Sigmoid colon (tissue), 7 donors: ENCODE measurements around the gene ATP10B. TPM values are rescaled to one million over a fixed set of nuclear protein-coding genes. Genes with fewer than 3 reads are reported as not detected.

Experiments
- DNase-seq: peaks from one replicate; pipeline ENCODE4 v3.0.0-alpha.2; 2019
- H3K27ac ChIP-seq, 4 donors: fragments of 200-600 bp; sonication (generic); one replicate each; pipeline ENCODE4 v1.5.1; 2016 to 2019; ENCODE audit warnings: mild to moderate bottlenecking in 1 of 4
- H3K27me3 ChIP-seq, 3 donors: fragments of 200-600 bp; sonication (generic); one replicate each; pipeline ENCODE4 v1.5.1; 2019; ENCODE audit warnings: mild to moderate bottlenecking in 1 of 3
- H3K36me3 ChIP-seq, 4 donors: fragments of 200-600 bp; sonication (generic); one replicate each; pipeline ENCODE4 v1.5.1; 2016 to 2019
- H3K4me1 ChIP-seq, 4 donors: fragments of 200-600 bp; sonication (generic); one replicate each; pipeline ENCODE4 v1.5.1; 2017 to 2019
- H3K4me3 ChIP-seq, 4 donors: fragments of 200-600 bp; sonication (generic); one replicate each; pipeline ENCODE4 v1.5.1; 2017 to 2019; ENCODE audit warnings: mild to moderate bottlenecking in 2 of 4, moderate library complexity in 1 of 4
- H3K9me3 ChIP-seq, 4 donors: fragments of 200-600 bp in 3 of 4; sonication (generic) in 3 of 4; one replicate each; pipeline versions ENCODE4 v1.5.1 to v1.6.1; 2013 to 2019
- CTCF ChIP-seq, 4 experiments: fragments of 450-650 bp in 3 of 4; fragments of 200-600 bp in 1 of 4; IDR thresholded peaks; one replicate each; pipeline ENCODE4 v1.5.1; 2016 to 2019; ENCODE audit warnings: antibody characterized with exemption in 4 of 4, mild to moderate bottlenecking in 3 of 4, moderate library complexity in 2 of 4
- EP300 ChIP-seq, 4 donors: sonication (generic); formaldehyde crosslinking; IDR thresholded peaks; one replicate each; pipeline ENCODE4 v1.6.1; 2017; ENCODE audit warnings: antibody characterized with exemption in 4 of 4
- POLR2A ChIP-seq, 2 donors: fragments of 450-650 bp; IDR thresholded peaks; one replicate each; pipeline ENCODE4 v1.6.1; 2016; ENCODE audit warnings: antibody characterized with exemption in 2 of 2, mild to moderate bottlenecking in 2 of 2, moderate library complexity in 2 of 2
- POLR2AphosphoS5 ChIP-seq, 4 donors: sonication (generic); formaldehyde crosslinking; IDR thresholded peaks; one replicate each; pipeline ENCODE4 v1.6.1; 2017; ENCODE audit warnings: antibody characterized with exemption in 4 of 4
- WGBS, 2 donors: extraction: QIAGEN DNeasy Blood & Tissue Kit; methylation state at CpG; one replicate each; pipeline ENCODE4 v1.1.7; 2013; 5-methylcytosine and 5-hydroxymethylcytosine counted together
- intact Hi-C: fragments of 100-400 bp; cut with DNase I; formaldehyde crosslinking; loops from one replicate; pipeline ENCODE4 v1.15.1; 2023
- polyA plus RNA-seq, 3 donors: library from polyadenylated mRNA; stranded (reverse); fragments of 200-250 nt; gene quantifications; one replicate each; pipeline ENCODE4 v1.2.3, GENCODE V29; 2013
- total RNA-seq, 4 donors: library from RNA; depleted of rRNA; stranded (reverse); fragments of >200 nt; gene quantifications; one replicate each; pipeline ENCODE4 v1.1.0, GENCODE V29; 2016
- donor health status: healthy with polysubstance abuse.
- donor health status: Bipolar disorder and iron deficiency.
- donor health status: healthy.

The ATP10B gene
- total and polyA plus RNA-seq, 7 donors, result 0.16 to 57.7 (median 1.4) TPM

- no peaks in the 10 kb centered on the region for H3K36me3 ChIP-seq
- peaks cover 0 to 2% (median 0%) of the 10 kb centered on the region in 4 donors for H3K9me3 ChIP-seq
- no peak for DNase-seq
- H3K4me1 ChIP-seq, result no peaks in the 10 kb centered on the region
- no peaks in the 10 kb centered on the region for H3K27me3 ChIP-seq
- no peak overlapping the region for H3K27ac ChIP-seq
- H3K4me3 ChIP-seq, result no peak overlapping the region
- TF ChIP-seq POLR2A (IDR thresholded peaks at IDR 0.05) (no peak), EP300 (IDR thresholded peaks at IDR 0.05) (no peak), POLR2AphosphoS5 (IDR thresholded peaks at IDR 0.05) (no peak), CTCF (IDR thresholded peaks at IDR 0.05) (no peak)
- intact Hi-C loops, result no loop called here
- WGBS, 2 donors, result 13 to 57% methylated on average over 6 of the region's 6 CpGs
These were observed 172.3 kb downstream of the ATP10B start for GRCh38 chr5:160679567-160680309.

- intact Hi-C loops, result no loop called here
- H3K9me3 ChIP-seq, result peaks cover 0 to 2% (median 0%) of the 10 kb centered on the region in 4 donors
- no peaks in the 10 kb centered on the region for H3K36me3 ChIP-seq
- TF ChIP-seq EP300 (IDR thresholded peaks at IDR 0.05), result no peak
- TF ChIP-seq POLR2AphosphoS5 (IDR thresholded peaks at IDR 0.05), result no peak
- no peak for TF ChIP-seq CTCF (IDR thresholded peaks at IDR 0.05)
- TF ChIP-seq POLR2A (IDR thresholded peaks at IDR 0.05), result no peak
- H3K27me3 ChIP-seq, result no peaks in the 10 kb centered on the region
- H3K4me3 ChIP-seq, result no peak overlapping the region
- no peak for DNase-seq
- H3K4me1 ChIP-seq, result no peaks in the 10 kb centered on the region
- 67 to 73% methylated on average over 2 of the region's 2 CpGs for WGBS, 2 donors
- no peak overlapping the region for H3K27ac ChIP-seq
These were observed 176.0 kb downstream of the ATP10B start for GRCh38 chr5:160675988-160676387.

GRCh38 chr5:160674901-160675300 is 177.1 kb downstream of the ATP10B start:
- H3K4me1 ChIP-seq, result no peaks in the 10 kb centered on the region
- no peaks in the 10 kb centered on the region for H3K9me3 ChIP-seq
- intact Hi-C loops, result no loop called here
- no peaks in the 10 kb centered on the region for H3K36me3 ChIP-seq
- H3K27me3 ChIP-seq, result no peaks in the 10 kb centered on the region
- 77 to 85% methylated on average over 3 of the region's 3 CpGs for WGBS, 2 donors
- H3K4me3 ChIP-seq, result no peak overlapping the region
- no peak for TF ChIP-seq EP300 (IDR thresholded peaks at IDR 0.05)
- TF ChIP-seq POLR2A (IDR thresholded peaks at IDR 0.05), result no peak
- no peak for TF ChIP-seq CTCF (IDR thresholded peaks at IDR 0.05)
- no peak for TF ChIP-seq POLR2AphosphoS5 (IDR thresholded peaks at IDR 0.05)
- no peak overlapping the region for H3K27ac ChIP-seq
- DNase-seq, result no peak

GRCh38 chr5:160672521-160672920 is 179.5 kb downstream of the ATP10B start:
- DNase-seq, result no peak
- Histone ChIP-seq H3K36me3 (no peaks in the 10 kb centered on the region), H3K4me1 (no peaks in the 10 kb centered on the region), H3K27ac (no peak overlapping the region), H3K27me3 (no peaks in the 10 kb centered on the region), H3K9me3 (no peaks in the 10 kb centered on the region), H3K4me3 (no peak overlapping the region)
- intact Hi-C loops, result no loop called here
- TF ChIP-seq POLR2A (IDR thresholded peaks at IDR 0.05), result no peak
- WGBS, 2 donors, result 0 to 44% methylated on average over 2 of the region's 2 CpGs

- H3K4me1 ChIP-seq, result no peaks in the 10 kb centered on the region
- intact Hi-C loops, result no loop called here
- no peak overlapping the region for H3K27ac ChIP-seq
- TF ChIP-seq EP300 (IDR thresholded peaks at IDR 0.05) (no peak), CTCF (IDR thresholded peaks at IDR 0.05) (no peak), POLR2AphosphoS5 (IDR thresholded peaks at IDR 0.05) (no peak), POLR2A (IDR thresholded peaks at IDR 0.05) (no peak)
- no peaks in the 10 kb centered on the region for H3K9me3 ChIP-seq
- 38 to 82% methylated on average over 2 of the region's 2 CpGs for WGBS, 2 donors
- H3K4me3 ChIP-seq, result no peak overlapping the region
- DNase-seq, result no peak
- H3K36me3 ChIP-seq, result no peaks in the 10 kb centered on the region
- no peaks in the 10 kb centered on the region for H3K27me3 ChIP-seq
These were observed 183.7 kb downstream of the ATP10B start for GRCh38 chr5:160668356-160668755.
